TTC549 (cell line): Measurements from ENCODE around the gene B4GALNT1.
"Not testable (repeated sequence)": the region's sequence is repeated elsewhere in the genome, so short reads cannot be mapped to it uniquely, and the experiment has no call there.

ENCODE experiments used
- FAIRE-seq: peaks from 2 replicates; lab custom pipeline; 2012; peaks lifted over from hg19 to GRCh38; lab: Jason Lieb, UNC

B4GALNT1 gene

DNA sequence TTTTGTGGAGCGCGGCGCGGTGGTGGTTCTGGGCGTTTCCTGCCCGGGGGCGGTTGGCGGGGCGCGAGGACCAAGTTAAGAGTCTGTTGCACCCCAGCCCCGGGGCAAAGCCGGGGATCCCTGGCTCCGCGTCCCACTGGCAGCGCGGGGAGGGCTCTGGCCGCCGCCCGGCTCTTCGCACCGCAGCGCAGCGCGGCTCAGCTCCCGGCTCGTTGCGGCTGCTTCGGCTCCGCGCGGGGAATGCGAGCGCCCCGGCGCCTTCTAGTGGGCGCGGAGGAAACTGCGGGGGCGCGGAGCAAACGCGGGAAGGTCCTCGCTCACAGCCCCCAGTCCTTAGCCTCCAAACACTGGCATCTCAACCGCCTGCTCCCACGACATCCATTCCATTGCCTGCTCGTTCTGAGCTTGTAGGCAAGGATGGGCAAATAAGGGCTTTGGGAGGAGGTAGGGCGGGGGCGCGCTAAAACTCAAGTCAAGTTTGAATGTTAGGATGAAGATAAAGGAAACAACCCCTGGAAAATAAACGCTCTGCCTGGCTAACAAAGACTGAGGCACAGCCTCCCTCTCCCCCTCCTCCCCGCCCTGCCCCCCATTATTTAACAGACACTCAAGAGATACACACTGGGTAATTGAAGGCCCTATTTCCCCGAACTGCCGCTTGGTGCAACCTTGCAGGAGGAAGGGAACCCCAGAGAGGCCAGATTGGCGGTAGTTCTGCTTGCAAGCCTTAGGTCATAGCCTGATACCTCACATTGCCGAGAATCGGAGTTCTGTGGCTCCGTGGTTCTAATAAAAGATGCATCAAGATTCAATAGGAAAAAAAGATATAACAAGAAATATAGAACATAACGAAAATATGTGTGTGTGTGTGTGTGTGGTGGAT is at the start of gene B4GALNT1:
TSS of gene B4GALNT1 (minus strand) at position 244 of the 883 bp plus-strand sequence. CDS start 1,069 bp downstream, outside the sequence.
- no peak for FAIRE-seq

DNA sequence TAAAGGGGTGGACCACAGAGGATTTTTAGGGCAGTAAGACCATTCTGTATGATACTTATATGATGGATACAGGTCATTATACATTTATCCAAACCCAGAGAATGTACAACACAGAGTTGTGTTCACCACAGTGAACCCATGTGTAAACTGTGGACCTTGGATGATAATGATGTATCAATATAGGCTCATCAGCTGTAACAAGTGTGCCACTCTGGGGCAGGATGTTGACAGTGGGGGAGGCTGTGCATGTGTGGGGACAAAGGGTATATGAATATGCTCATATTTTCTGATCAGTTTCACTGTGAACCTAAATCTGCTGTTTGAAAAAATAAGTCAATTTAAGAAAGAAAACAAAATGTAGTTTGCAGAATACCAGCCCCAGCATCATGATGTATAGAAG is 46.7 kb upstream of the B4GALNT1 start:
- no peak for FAIRE-seq

DNA sequence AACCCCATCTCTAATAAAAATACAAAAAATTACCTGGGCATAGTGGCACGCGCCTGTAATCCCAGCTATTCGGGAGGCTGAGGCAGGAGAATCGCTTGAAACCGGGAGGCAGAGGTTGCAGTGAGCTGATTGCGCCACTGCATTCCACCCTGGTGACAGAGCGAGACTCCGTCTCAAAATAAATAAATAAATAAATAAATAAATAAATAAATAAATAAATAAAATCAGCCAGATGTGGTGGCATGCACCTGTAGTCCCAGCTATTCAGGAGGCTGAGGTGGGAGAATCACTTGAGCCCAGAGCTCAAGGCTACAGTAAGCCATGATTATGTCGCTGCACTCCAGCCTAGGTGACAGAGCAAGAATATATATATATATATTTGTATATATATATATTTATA is 44.9 kb upstream of the B4GALNT1 start:
- not testable (repeated sequence) for FAIRE-seq

DNA sequence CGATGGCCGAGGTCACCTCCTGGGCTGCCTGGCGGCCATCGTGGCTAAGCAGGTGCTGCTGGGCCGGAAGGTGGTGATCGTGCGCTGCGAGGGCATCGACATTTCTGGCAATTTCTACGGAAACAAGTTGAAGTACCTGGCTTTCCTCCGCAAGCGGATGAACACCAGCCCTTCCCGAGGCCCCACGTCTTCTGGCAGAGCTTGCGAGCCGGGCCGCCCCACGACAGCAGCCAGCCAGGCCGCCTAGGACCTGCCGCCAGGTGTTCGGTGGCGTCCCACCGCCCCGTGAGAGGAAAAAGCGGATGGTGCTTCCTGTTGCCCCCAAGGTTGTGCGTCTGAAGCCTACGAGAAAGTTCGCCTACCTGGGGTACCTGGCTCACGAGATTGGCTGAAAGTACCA is 41.7 kb upstream of the B4GALNT1 start:
- no peak for FAIRE-seq

DNA sequence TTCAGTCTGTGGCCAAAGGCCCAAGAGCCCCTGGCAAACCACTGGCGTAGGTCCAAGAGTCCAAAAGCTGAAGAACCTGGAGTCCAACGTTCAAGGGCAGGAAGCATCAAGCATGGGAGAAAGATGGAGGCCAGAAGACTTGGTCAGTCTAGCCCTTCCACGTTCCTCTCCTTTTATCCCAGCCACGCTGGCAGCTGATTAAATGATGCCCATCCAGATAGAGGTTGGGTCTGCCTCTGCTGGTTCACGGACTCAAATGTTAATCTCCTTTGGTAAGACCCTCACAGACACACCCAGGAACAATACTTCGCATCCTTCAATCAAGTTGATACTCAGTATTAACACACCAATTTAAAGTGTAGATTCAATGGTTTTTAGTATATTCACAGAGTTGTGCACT is 39.8 kb upstream of the B4GALNT1 start:
- no peak for FAIRE-seq

DNA sequence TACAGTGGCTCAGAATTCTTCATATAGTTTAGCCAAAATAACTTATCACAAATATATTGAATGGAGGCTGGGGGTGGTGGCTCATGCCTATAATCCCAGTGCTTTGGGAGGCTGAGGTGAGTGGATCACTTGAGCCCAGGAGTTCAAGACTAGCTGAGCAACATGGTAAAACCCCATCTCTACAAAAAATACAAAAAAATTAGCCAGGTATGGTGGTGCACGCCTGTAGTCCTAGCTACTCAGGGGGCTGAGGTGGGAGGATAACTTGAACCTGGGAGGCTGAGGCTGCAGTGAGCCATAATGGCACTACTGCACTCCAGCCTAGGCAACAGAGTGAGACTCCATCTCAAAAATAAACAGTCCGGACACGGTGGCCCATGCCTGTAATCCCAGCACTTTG is 38.8 kb upstream of the B4GALNT1 start:
- FAIRE-seq = not testable (repeated sequence)

DNA sequence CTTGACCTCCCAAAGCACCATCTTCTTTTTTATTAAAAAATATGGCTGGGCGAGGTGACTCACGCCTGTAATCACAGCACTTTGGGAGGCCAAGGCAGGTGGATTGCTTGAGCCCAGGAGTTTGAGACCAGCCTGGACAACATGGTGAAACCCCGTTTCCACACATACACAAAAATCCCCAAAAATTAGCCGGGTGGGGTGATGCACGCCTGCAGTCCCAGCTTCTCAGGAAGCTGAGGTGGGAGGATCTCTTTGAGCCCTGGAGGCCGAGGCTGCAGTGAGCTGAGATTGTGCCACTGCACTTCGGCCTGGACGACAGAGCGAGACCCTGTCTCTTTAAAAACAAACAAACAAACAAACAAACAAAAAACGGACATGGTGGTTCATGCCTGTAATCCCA is 36.7 kb upstream of the B4GALNT1 start:
- FAIRE-seq = not testable (repeated sequence)

DNA sequence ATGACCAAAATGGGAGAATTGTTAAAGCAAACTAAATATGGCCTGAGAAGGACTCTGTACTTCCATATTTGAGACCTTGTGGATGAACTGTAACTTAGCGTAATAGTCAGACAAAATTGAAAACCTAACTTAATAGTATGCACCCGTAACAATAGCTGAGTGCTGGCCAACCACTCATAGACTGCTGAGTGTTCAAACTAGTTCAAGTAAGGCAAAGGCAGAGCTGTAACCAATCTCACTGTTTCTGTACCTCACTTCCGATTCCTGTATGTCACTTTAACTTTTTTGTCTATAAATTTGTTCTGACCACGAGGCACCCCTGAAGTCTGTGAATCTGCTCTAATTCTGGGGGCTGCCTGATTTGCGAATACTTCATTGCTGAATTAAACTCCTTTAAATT is 33.9 kb upstream of the B4GALNT1 start:
- no peak for FAIRE-seq

DNA sequence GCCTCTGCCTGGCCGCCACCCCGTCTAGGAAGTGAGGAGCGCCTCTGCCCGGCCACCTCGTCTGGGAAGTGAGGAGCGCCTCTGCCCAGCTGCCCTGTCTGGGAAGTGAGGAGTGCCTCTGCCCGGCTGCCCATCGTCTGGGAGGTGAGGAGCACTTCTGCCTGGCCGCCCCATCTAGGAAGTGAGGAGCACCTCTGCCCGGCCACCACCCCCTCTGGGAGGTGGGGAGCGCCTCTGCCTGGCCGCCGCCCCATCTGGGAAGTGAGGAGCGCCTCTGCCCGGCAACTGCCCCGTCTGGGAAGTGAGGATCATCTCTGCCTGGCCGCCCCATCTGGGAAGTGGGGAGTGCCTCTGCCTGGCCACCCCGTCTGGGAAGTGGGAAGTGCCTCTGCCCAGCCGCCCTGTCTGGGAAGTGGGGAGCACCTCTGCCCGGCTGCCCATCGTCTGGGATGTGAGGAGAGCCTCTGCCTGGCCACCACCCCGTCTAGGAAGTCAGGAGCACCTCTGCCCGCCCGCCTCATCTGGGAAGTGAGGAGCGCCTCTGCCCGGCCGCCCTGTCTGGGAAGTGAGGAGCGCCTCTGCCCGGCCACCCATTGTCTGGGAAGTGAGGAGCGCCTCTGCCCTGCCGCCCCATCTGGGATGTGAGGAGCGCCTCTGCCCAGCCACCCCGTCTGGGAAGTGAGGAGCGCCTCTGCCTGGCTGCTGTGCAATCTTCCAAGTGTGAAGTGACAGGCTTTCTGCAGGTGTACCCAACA is 32.2 kb upstream of the B4GALNT1 start:
- FAIRE-seq = not testable (repeated sequence)

DNA sequence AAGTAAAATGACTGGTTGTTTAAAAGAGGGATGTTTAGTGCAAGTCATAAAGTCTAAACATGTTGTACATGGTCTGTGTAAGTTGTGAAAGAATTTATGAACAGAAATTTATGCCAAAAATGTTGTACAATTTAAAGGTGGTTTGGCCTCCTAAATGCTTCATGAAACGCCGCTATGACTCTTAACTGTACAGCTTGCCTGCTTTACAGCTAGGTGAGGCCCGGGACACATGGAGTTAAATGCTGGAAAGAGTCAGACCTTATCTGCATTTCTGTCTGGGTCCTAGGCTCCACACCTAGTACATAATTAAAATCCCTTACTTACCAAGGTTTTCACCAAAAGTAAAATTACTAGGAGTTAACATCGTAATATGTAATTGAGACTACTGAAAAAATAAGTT is 28.4 kb upstream of the B4GALNT1 start:
- FAIRE-seq = no peak

DNA sequence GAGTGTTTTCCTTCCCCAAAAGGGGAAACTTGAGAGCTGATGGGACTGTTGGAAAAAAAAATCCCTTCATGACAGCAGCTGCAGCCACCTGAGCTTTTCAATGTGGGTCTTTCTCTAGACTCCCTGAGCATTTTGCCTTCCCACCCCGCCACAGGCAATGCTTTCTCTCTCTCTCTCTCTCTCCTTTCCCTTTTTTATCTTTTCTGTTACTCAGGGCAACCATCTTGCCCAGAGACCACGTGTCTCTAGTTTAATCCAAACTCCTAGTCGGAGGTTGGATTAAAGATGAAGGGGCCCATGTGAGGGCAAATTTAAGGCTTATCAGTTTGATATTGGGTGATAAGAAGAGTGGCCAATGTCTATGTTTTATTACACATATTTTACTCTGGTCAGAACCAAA is 25.9 kb upstream of the B4GALNT1 start:
- FAIRE-seq = no peak

DNA sequence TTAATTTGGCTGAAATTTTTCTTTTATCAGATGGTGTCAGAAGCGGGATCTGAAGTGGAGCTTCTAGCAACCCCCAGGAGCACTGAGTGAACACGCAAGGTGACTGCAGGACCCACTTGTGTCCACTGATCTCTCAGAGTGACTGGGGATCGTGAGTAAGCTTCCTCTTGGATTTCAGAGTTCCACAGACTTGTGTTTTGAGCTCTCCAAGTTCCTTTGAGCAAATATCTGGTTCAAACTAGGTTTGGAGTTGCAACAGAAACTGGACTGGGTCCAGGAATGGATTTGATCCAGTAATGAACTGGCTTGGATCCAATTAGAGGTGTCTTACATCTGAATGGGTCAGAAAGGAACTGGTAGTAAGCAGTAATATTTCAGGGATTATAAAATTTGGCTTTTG is 24.7 kb upstream of the B4GALNT1 start:
- no peak for FAIRE-seq

DNA sequence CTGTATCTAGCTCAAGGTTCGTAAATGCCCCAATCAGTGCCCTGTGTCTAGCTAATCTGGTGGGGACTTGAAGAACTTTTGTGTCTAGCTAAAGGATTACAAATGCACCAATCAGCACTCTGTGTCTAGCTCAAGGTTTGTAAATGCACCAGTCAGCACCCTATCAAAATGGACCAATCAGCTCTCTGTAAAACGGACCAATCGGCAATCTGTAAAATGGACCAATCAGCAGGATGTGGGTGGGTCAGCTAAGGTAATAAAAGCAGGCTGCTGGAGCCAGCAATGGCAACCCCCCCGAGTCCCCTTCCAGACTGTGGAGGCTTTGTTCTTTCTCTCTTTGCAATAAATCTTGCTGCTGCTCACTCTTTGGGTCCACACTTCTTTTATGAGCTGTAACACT is 23.4 kb upstream of the B4GALNT1 start:
- FAIRE-seq = not testable (repeated sequence)

DNA sequence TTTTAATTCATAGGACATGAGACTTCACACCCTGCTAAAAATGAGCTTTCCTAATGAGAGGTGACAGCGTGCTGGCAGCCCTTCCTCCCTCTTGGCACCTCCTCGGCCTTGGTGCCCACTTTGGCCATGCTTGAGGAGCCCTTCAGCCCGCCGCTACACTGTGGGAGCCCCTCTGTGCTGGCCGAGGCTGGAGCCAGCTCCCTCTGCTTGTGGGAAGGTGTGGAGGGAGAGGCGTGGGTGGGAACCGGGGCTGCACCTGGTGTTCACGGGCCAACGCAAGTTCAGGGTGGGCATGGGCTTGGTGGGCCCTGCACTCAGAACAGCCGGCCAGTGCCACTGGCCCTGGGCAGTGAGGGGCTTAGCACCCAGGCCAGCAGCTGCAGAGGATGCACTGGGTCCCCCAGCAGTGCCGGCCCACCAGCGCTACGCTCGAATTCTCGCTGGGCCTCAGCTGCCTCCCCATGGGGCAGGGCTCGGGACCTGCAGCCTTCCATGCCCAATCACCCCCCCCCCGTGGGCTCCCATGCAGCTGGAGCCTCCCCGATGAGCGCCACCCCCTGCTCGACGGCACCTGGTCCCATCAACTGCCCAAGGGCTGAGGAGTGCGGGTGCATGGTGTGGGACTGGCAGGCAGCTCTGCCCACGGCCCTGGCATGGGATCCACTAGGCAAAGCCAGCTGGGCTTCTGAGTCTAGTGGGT is 22.7 kb upstream of the B4GALNT1 start:
- FAIRE-seq = no peak

DNA sequence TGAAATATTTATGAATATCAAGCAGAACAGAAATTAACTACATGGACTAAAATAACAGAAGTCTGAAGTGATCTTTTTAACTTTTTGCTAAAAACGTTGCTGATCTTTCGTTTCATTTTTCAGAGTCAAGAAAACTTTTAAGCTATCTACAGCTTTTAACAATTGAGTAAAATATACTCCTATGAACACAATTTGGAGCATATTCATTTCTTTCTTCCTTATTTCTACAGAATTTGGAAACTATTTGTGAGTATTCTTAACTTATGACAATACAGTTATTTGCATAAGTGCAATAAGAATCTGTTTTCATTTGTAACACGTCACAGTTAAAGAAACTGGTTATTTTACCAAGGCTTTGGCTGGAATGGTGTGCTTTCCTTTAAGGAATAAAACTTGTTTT is 21.0 kb upstream of the B4GALNT1 start:
- no peak for FAIRE-seq

DNA sequence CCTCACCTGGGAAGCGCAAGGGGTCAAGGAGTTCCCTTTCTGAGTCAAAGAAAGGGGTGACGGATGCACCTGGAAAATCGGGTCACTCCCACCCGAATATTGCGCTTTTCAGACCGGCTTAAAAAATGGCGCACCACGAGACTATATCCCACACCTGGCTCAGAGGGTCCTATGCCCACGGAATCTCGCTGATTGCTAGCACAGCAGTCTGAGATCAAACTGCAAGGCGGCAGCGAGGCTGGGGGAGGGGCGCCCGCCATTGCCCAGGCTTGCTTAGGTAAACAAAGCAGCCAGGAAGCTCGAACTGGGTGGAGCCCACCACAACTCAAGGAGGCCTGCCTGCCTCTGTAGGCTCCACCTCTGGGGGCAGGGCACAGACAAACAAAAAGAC is 13.7 kb upstream of the B4GALNT1 start:
- not testable (repeated sequence) for FAIRE-seq

DNA sequence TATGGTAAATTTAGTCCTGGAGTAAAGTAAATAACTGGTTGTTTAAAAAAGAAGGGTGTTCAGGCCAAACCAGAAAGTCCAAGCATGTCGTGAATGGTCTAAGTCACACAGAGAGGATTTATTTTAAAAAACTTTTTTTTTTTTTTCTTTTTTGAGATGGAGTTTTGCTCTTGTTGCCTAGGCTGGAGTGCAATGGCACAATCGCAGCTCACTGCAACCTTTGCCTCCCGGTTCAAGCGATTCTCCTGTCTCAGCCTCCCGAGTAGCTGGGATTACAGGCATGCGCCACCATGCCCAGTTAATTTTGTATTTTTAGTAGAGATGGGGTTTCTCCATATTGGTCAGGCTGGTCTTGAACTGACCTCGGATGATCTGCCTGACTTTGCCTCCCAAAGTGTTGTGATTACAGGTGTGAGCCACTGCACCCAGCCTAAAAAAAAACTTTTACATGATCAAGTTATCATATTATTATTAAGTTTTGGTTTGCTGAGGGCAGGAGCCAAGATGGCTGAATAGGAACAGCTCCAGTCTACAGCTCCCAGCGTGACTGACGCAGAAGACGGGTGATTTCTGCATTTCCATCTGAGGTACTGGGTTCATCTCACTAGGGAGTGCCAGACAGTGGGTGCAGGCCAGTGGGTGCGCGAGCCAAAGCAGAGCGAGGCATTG is 13.1 kb upstream of the B4GALNT1 start:
- not testable (repeated sequence) for FAIRE-seq

DNA sequence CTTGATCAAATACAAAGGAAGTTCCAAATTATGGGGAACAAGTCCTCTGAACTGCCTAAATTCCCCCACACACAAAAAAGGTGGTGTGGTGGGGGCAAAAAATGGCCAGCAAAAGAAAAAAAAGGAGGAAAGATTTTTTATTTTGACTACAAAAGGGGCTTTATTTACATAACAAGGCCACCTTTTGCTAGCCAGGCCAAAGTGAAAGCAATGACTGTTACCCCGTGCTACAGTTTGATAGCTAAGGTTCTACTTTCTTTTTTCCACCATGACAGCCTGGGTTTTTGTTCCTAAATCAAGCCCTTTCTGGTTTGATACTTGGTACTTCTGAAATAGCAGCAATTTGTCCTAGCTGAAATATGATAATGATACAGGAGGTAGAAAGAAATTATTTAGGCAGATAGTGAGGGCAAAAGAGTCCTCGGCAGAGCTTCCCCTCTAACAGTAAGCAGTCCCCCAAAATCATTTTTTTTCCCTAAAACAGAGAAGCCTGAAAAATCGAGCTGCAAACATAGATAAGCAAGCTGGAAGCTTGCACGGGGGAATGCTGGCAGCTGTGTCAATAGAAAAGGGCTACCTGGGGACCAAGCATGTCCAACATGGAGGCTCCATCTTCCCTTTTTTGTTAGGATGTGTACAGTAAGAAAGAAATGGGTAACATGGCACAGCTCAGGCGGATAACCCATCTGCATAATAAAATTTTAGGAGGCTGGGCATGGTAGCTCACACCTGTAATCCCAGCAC is 8.9 kb upstream of the B4GALNT1 start:
- no peak for FAIRE-seq

DNA sequence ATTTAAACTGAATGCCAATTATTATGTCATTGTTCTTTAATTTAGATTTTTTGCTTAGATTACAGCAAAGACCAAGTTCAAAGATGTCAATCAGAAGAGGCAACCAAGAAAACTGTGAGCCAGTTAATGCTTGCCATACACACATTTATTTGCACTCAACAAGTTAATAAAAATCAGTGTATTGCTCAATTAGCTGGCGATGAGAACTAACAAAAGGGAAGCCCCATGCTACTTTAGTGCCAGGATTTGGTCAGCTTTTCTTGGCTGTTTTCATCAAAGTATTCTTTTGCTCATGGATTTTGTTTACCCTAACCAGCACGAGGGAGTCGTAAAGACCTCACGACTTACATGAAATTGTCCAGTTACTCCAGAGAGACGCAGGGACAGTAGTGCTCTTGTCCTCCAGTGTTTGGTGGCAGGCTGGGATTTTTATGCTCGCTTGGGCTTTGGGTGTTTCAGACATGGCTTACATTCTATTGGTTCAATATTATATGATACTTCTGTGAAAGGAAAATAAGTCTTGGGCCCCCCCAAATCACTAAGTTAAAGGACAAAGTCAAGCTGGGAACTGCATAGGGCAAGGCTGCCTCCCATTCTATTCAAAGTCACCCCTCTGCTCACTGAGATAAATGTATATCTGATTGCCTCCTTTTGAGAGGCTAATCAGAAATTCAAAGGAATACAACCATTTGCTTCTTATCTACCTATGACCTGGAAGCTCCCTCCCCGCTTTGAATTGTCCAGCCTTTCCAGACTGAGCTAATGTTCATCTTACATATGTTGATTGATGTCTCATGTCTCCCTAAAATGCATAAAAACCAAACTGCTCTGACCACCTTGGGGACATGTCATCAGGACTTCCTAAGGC is 7.4 kb upstream of the B4GALNT1 start:
- FAIRE-seq = no peak

DNA sequence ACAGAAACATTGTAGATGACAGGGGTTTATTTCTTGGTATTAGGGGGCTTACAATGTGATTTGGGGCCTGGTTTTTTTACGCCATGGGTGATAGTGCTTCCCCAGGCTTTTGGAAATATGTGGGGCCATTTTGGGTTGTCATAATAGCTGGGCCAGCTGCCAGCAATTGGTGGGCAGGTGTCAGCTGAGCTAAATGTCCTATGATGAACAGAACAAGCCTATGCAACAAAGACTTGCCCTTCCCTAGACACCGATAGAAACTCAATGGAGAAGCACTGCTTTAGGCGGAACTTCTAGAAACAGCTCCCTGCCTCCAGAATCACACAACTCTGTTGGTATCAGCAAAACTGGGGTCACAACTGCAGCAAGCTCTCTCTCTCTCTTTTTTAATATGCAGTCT is 5.1 kb upstream of the B4GALNT1 start:
- no peak for FAIRE-seq

DNA sequence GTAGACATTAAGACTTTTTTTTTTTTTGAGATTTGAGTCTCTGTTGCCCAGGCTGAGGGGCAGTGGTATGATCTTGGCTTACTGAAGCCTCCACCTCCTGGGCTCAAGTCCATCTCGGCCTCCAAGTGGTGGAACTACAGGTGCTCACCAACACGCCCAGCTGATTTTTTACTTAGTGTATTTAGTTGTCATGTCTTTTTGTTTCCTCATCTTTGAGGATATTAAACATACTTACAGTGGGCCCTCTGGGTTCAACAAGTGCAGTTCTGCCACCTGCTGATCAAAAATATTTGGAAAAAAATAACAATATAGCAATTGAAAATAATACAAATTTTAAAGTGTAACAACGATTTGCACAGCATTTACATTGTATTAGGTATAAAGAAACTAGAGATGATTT is 4.4 kb upstream of the B4GALNT1 start:
- no peak for FAIRE-seq
